Lung microvascular endothelial cell (primary cell): Measurements from ENCODE around the gene HRC. TPM values are rescaled to one million over a fixed set of nuclear protein-coding genes. Genes with fewer than 3 reads are reported as not detected.
"Not testable (repeated sequence)": the region's sequence is repeated elsewhere in the genome, so short reads cannot be mapped to it uniquely, and the experiment has no call there.

Source experiments
- DNase-seq, 2 donors: peaks; one replicate each; pipeline versions ENCODE4 v3.0.0 to v3.0.0-alpha.2; 2010; ENCODE audit warnings: low read depth in 2 of 2
- total RNA-seq: library from RNA; depleted of rRNA; stranded (reverse); fragments of >200 nt; gene quantifications from 2 replicates; pipeline ENCODE4 v1.2.1, GENCODE V29; 2014

Gene HRC
- total RNA-seq, 1 donor from 2014 or later: not detected

- no peak for DNase-seq
These were observed 5.4 kb upstream of the HRC start for GRCh38 chr19:49160450-49161189.

- DNase-seq: peak; percentile 35 to 73
These were observed 2.4 kb upstream of the HRC start, which contains the start of gene TRPM4 for GRCh38 chr19:49157445-49158224. Gene TRPM4, plus strand, starts transcription at chr19:49157792. Its CDS starts 75 bp downstream, at chr19:49157867.

GRCh38 chr19:49155820-49156346 is 687 bp upstream of the HRC start:
- no peak for DNase-seq

GRCh38 chr19:49154279-49154678 is 917 bp downstream of the HRC start:
- DNase-seq: no peak

GRCh38 chr19:49153167-49153809 is 1.9 kb downstream of the HRC start:
- no peak for DNase-seq

- DNase-seq: no peak
These were observed 3.1 kb downstream of the HRC start for GRCh38 chr19:49152119-49152550.

- DNase-seq: peak in 1 of 2 donors; percentile 19
These were observed 3.7 kb downstream of the HRC start for GRCh38 chr19:49151267-49152118.

GRCh38 chr19:49150944-49151243 is 4.3 kb downstream of the HRC start:
- DNase-seq: peak in 1 of 2 donors; percentile 24

GRCh38 chr19:49150106-49150943 is 4.9 kb downstream of the HRC start:
- peak; percentile 76 to 86 for DNase-seq

- peak; percentile 83 to 93 for DNase-seq
These were observed 5.5 kb downstream of the HRC start for GRCh38 chr19:49149652-49150105.

GRCh38 chr19:49148784-49149651 is 6.2 kb downstream of the HRC start:
- peak; percentile 78 to 85 for DNase-seq

- peak; percentile 13 to 60 for DNase-seq
These were observed 7.0 kb downstream of the HRC start for GRCh38 chr19:49148044-49148682.

- DNase-seq: not testable (repeated sequence)
These were observed 8.8 kb downstream of the HRC start for GRCh38 chr19:49146408-49146770.

GRCh38 chr19:49145573-49146407 is 9.4 kb downstream of the HRC start:
- DNase-seq: peak; percentile 69 to 83

GRCh38 chr19:49142866-49143335 is 12.3 kb downstream of the HRC start:
- DNase-seq: peak; percentile 87 to 90

GRCh38 chr19:49141352-49141751 is 13.8 kb downstream of the HRC start:
- DNase-seq: no peak

- no peak for DNase-seq
These were observed 14.2 kb downstream of the HRC start for GRCh38 chr19:49140951-49141350.

- no peak for DNase-seq
These were observed 18.4 kb downstream of the HRC start for GRCh38 chr19:49136771-49137171.
